Anterior cingulate cortex (tissue), 58 donors: ENCODE data around the gene FHAD1.

Experiments
- DNase-seq, 58 donors: peaks; one replicate each; lab custom pipeline; 2025; lab: John Stamatoyannopoulos, UW

FHAD1 gene

GRCh38 chr1:15246960-15247614 lies at the start of gene FHAD1:
Gene FHAD1, plus strand, starts transcription at chr1:15247223. Its CDS starts 4,562 bp downstream, at chr1:15251785.
- peak in 9 of 58 donors; percentile 13 to 51 (median 24) for DNase-seq

- no peak for DNase-seq
Observed at GRCh38 chr1:15197591-15198447, 49.2 kb upstream of the FHAD1 start.

DNA sequence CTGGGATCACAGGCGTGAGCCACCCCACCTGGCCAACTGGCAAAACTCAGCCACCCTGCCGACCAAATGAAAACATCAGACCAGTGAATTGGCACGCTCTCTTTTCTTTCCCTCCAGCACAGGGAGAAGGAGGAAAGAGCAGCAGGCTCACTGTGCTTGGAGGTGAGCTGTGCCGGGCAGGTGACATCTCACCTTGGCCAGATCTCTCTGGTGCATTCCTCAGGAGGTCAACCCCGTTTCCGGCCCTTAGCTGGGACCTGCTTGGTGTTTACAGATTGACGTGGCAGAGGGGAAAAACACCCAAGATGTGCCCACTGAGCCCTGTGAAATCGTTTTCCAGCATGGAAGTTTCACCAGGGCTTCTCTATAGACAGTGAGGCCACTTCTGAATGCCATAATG lies 48.3 kb upstream of the FHAD1 start:
- no peak for DNase-seq

GRCh38 chr1:15201221-15201620 lies 45.8 kb upstream of the FHAD1 start:
- no peak for DNase-seq

GRCh38 chr1:15201849-15202551 lies 45.0 kb upstream of the FHAD1 start:
- DNase-seq, result no peak

DNA sequence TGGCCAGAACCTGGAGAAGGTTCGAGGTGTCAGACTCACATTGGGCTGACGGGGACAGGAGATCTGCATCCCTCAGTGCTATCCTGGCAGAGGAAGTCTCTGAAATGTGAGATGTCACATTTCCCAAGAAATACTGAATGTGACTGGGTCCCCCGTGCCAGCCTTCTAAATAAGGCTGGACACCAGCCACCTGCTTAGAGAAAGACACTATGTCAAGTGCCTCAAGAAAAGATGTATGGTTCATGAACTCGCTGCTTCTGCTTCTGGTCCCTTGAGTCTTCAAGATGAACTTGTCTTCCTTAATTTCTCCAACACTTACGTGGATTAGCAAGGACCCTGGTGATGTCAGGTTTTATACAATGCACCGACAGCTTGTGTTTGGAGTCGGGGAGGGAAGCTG lies 42.1 kb upstream of the FHAD1 start:
- no peak for DNase-seq

DNA sequence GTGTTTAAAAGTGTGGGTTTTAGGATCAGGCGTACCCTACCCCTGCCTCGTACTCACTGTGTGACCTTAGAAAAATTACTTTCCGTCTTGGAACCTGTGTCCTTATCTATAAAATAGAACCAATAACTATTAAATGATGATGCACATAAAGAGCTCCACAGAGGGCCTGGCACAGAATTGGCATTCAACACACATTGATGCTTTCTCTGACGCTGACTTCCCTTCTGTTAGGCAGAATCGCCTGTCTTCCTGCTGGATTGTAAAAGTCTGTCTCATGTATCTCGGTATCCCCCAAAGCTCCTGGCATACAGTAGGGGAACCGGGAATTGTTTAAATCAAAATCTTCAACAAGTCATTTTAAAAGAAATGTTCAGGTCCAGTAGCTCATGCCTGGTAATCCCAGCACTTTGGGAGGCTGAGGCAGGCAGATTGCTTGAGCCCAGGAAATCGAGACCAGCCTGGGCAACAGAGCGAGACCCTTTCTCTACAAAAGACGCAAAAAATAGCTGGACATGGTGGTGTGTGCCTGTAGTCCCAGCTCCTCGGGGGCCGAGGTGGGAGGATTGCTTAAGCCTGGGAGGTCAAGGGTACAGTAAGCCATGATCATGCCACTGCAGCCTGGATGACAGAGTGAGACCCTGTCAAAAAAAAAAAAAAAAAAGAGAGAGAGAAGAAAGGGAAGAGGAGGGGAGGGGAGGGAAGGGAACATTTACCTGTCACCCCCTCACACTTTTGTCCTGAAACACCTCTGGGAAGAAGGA lies 41.3 kb upstream of the FHAD1 start:
- no peak for DNase-seq

- DNase-seq, result peak in 1 of 58 donors; percentile 76
Observed at GRCh38 chr1:15206418-15207030, 40.5 kb upstream of the FHAD1 start.

GRCh38 chr1:15207031-15207828 lies 39.8 kb upstream of the FHAD1 start:
- peak in 52 of 58 donors; percentile 11 to 90 (median 54) for DNase-seq

GRCh38 chr1:15207829-15208429 lies 39.1 kb upstream of the FHAD1 start:
- no peak for DNase-seq

DNA sequence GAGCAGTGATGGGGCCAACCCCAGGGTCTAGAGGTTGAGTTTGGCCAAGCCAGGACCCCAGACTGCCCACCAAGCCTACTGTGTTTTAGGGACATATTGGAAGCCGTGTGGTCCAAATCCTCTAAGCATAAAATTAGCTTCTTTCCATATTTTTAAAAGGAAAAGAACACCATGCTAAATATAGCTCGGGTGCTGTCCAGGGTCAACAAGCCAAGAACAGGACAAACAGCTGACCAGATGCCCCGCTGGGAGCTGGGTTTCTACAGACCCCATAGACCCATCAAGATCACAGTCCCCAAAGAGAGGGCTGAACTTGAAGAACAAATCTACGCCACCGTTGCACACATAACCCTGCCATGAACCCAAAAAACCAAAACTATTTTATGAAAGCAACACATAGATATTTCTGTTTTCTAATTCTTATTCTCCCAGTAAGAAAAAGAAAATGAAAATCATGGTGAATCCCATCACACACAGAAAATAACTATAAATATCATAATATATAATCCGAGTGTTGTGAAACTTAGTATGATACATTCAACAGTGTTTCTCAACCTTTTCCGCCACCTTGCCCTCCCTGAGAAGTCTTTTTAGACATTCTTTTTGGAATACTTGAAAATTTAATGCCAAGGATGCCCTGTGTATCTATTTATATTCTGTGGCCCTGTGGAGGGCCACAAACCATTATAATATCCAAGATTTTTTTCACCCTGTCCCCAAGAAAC lies 36.2 kb upstream of the FHAD1 start:
- no peak for DNase-seq

GRCh38 chr1:15211424-15211823 lies 35.6 kb upstream of the FHAD1 start:
- no peak for DNase-seq

DNA sequence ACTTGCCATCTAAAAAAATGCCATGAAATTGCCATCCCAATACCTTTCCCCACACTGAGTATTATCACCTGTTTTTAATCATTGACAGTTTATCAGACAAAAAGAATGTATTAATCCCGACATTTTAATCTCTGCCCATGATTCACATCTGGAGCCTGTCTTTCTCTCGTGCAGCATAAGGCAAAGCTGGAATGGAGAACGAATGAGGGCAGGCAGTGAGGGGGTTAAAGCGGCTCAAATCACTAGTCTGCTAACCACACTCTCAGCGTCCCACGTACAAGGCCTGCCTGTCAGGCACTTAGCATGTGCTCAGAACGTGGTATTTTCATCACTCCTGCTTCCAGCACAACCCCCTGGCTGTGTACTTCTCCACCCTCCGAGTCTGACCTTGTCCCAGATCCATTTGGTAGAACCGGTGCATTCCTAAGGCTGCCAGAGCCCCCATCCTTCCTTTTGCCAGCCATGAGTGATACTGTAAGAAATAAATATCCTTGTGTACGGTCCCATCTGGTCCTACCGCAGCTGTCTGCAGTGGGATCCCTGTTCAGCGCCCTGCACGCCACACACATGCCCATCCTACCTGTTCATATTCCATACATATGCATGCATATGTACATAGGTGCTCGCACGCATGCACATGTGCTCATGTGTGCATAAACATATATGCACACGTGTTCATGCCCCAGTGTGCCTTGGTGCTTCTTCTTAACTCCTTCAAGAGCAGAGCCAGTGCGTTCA lies 34.6 kb upstream of the FHAD1 start:
- DNase-seq, result no peak

- no peak for DNase-seq
Observed at GRCh38 chr1:15212954-15213291, 34.1 kb upstream of the FHAD1 start.

- peak in 1 of 58 donors; percentile 27 for DNase-seq
Observed at GRCh38 chr1:15213341-15213821, 33.6 kb upstream of the FHAD1 start.

GRCh38 chr1:15214527-15214926 lies 32.5 kb upstream of the FHAD1 start:
- no peak for DNase-seq

DNA sequence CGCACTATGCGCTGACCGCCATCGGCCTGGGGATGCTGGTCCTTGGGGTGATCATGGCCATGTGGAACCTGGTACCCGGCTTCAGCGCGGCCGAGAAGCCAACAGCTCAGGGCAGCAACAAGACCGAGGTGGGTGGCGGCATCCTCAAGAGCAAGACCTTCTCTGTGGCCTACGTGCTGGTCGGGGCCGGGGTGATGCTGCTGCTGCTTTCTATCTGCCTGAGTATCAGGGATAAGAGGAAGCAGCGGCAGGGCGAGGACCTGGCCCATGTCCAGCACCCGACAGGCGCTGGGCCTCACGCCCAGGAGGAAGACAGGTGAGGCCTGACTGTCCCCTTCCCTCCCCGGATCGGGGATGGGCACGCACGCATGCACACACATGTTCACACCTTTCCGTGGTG lies 31.9 kb upstream of the FHAD1 start:
- no peak for DNase-seq
